ENCODE results near the gene GRIFIN.

The GRIFIN gene

DNA sequence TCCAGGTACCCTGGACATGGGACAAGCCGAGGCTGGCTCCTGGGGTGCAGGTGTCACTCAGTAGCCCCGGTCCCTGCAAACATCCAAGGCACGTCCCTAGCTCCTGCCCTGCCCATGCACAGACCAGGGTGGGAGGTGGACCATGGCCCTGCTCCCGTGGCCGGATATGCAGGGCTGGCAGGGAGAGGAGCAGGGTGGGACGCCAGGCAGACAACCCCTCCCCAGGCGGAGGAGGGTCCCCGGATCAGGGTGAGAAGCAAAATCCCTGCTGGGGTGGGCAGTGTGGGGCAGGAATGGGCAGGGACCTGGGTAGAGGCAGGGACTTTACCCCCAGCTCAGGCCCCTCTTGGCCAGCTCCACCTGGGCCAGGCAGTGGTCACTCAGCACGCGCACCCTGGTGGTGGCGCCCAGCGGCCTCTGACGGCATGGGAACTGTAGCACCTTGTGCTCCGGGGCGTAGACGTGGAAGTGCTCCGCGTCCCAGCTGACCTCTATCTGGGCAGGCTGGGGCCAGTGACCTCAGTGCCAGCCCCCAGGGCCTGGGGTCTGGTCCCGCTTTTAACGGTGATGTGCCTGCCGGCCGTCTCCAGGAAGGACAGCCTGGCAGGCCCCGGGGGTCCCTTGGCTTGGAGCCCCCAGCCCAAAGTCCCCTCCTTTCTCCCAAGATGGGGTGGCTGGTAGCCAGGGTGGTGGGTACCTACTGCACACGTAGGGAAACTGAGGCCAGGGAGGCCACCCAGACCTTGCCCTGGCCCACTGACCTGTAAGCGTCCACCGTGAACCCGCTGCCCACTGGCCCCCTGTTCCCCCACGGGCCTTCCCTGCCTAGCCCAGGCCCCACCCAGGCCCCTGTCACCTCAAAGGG lies 1.2 kb downstream of the GRIFIN start:
- no peak overlapping the region for H2AFZ ChIP-seq (ENCODE audit: low read length)
- no peaks in the 10 kb centered on the region for H3K9me2 ChIP-seq (ENCODE audit: low read depth, low read length)

DNA sequence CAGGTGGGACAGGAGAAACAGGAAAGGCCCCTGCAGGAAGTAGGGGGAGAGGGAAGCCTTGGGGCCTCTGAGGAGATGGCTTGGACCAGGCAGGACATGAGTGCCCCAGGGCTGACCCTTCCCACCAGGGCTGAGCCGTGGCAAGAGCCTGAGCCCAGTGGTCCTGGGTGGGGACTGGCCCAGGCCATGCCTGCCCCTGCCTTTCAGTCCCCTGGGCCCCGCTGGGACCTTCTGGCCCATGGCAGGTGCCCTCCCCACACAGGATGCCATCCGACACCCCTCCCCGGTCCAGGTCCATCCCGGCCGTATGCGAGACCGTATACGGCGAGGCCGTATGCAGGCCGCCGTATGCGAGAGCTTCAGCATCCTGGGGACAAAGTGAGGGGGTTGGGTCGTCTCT lies 2.0 kb downstream of the GRIFIN start:
- H3K79me2 ChIP-seq (ENCODE audit: insufficient read depth, low read length), result no peaks in the 10 kb centered on the region
- no peak for TF ChIP-seq EZH2 (IDR thresholded peaks at IDR 0.05; ENCODE audit: borderline replicate concordance, low read length)
- TF ChIP-seq, protein P1, sequence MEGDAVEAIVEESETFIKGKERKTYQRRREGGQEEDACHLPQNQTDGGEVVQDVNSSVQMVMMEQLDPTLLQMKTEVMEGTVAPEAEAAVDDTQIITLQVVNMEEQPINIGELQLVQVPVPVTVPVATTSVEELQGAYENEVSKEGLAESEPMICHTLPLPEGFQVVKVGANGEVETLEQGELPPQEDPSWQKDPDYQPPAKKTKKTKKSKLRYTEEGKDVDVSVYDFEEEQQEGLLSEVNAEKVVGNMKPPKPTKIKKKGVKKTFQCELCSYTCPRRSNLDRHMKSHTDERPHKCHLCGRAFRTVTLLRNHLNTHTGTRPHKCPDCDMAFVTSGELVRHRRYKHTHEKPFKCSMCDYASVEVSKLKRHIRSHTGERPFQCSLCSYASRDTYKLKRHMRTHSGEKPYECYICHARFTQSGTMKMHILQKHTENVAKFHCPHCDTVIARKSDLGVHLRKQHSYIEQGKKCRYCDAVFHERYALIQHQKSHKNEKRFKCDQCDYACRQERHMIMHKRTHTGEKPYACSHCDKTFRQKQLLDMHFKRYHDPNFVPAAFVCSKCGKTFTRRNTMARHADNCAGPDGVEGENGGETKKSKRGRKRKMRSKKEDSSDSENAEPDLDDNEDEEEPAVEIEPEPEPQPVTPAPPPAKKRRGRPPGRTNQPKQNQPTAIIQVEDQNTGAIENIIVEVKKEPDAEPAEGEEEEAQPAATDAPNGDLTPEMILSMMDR (IDR thresholded peaks at IDR 0.05; ENCODE audit: low read length), result no peak
- no peak overlapping the region for H3K27ac ChIP-seq (ENCODE audit: low read depth, low read length, poor library complexity, severe bottlenecking)
- no peaks in the 10 kb centered on the region for H4K20me1 ChIP-seq (ENCODE audit: insufficient read depth, low read length)
- no peaks in the 10 kb centered on the region for H3K9me3 ChIP-seq (ENCODE audit: low read length)
- H3F3A ChIP-seq (ENCODE audit: insufficient read depth, low read length), result no peaks in the 10 kb centered on the region
- H3K4me2 ChIP-seq (ENCODE audit: low read length), result no peak overlapping the region
- H3K4me3 ChIP-seq (ENCODE audit: low read depth, low read length, poor library complexity, severe bottlenecking), result no peak overlapping the region
- H3K9me2 ChIP-seq (ENCODE audit: low read depth, low read length), result no peaks in the 10 kb centered on the region
- H3K36me3 ChIP-seq (ENCODE audit: insufficient read depth, low read length), result no peaks in the 10 kb centered on the region
- H3K27me3 ChIP-seq (ENCODE audit: insufficient read depth, low read length), result peaks cover 6% of the 10 kb centered on the region; the same call in 1 of the 2 replicates
- H3K4me1 ChIP-seq (ENCODE audit: insufficient read depth, low read length, severe bottlenecking), result no peaks in the 10 kb centered on the region
- no peak overlapping the region for H3K9ac ChIP-seq (ENCODE audit: low read length)
- no peak overlapping the region for H2AFZ ChIP-seq (ENCODE audit: low read length)

More for the DNA sequence above, 1.2 kb downstream of the GRIFIN start:
- Histone ChIP-seq H3K27me3 (ENCODE audit: insufficient read depth, low read length) (peaks cover 6% of the 10 kb centered on the region; the same call in 1 of the 2 replicates), H3K36me3 (ENCODE audit: insufficient read depth, low read length) (no peaks in the 10 kb centered on the region), H3K9me3 (ENCODE audit: low read length) (no peaks in the 10 kb centered on the region), H3F3A (ENCODE audit: insufficient read depth, low read length) (no peaks in the 10 kb centered on the region), H3K9ac (ENCODE audit: low read length) (no peak overlapping the region), H3K27ac (ENCODE audit: low read depth, low read length, poor library complexity, severe bottlenecking) (no peak overlapping the region), H3K79me2 (ENCODE audit: insufficient read depth, low read length) (no peaks in the 10 kb centered on the region), H3K4me1 (ENCODE audit: insufficient read depth, low read length, severe bottlenecking) (no peaks in the 10 kb centered on the region), H3K4me2 (ENCODE audit: low read length) (no peak overlapping the region), H4K20me1 (ENCODE audit: insufficient read depth, low read length) (no peaks in the 10 kb centered on the region), H3K4me3 (ENCODE audit: low read depth, low read length, poor library complexity, severe bottlenecking) (no peak overlapping the region)
- TF ChIP-seq, protein P1 (IDR thresholded peaks at IDR 0.05; ENCODE audit: low read length), result no peak
- TF ChIP-seq EZH2 (IDR thresholded peaks at IDR 0.05; ENCODE audit: borderline replicate concordance, low read length), result no peak

DNA sequence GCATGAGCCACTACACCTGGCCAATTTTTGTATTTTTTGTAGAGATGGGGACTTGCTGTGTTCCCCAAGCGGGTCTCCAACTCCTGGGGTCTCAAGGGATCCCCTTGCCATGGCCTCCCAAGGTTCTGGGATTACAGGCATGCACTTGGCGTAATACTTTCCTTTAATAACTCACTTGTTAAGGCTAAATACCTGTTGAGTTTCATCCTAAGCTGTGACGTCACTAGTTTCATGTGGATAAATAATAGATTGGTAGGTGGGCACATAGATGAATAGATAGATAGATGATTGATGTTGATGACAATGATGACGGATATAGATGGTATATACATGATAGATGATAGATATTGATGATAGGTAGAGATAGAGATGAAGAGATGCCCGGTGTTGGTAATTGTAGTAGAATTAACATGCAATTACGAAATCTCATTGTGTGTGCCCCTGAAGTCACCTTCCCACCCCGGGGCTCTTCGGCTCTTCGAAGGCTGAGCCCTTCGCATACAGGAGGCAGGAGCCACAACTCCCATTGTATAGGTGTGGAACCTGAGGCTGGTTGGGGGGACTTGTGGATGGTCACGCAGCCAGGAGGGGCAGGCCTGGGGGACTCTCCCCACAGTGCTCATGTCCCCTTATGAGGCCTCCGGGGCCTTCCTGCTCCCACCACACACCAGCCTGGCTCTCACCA lies 2.6 kb downstream of the GRIFIN start:
- Histone ChIP-seq H3K36me3 (ENCODE audit: insufficient read depth, low read length) (no peaks in the 10 kb centered on the region), H3F3A (ENCODE audit: insufficient read depth, low read length) (no peaks in the 10 kb centered on the region), H4K20me1 (ENCODE audit: insufficient read depth, low read length) (no peaks in the 10 kb centered on the region), H3K27me3 (ENCODE audit: insufficient read depth, low read length) (peaks cover 6% of the 10 kb centered on the region; the same call in 1 of the 2 replicates), H3K9me2 (ENCODE audit: low read depth, low read length) (no peaks in the 10 kb centered on the region), H3K27ac (ENCODE audit: low read depth, low read length, poor library complexity, severe bottlenecking) (no peak overlapping the region), H3K4me3 (ENCODE audit: low read depth, low read length, poor library complexity, severe bottlenecking) (no peak overlapping the region), H3K79me2 (ENCODE audit: insufficient read depth, low read length) (no peaks in the 10 kb centered on the region), H3K4me1 (ENCODE audit: insufficient read depth, low read length, severe bottlenecking) (no peaks in the 10 kb centered on the region), H3K9me3 (ENCODE audit: low read length) (no peaks in the 10 kb centered on the region), H3K9ac (ENCODE audit: low read length) (no peak overlapping the region), H2AFZ (ENCODE audit: low read length) (no peak overlapping the region), H3K4me2 (ENCODE audit: low read length) (no peak overlapping the region)
- TF ChIP-seq, protein P1 (IDR thresholded peaks at IDR 0.05; ENCODE audit: low read length), result no peak
- TF ChIP-seq EZH2 (IDR thresholded peaks at IDR 0.05; ENCODE audit: borderline replicate concordance, low read length), result no peak
